Muscle layer of colon (tissue), 2 donors: ENCODE results near the gene LAPTM4A.

ENCODE experiments used
- H3K27ac ChIP-seq: one replicate; pipeline ENCODE4 v1.7.0; 2013; ENCODE audit warnings: low read depth, mild to moderate bottlenecking, low read length, moderate library complexity
- H3K27me3 ChIP-seq, 2 donors: one replicate each; pipeline ENCODE4 v1.7.0; 2013; ENCODE audit warnings: low read length in 2 of 2, mild to moderate bottlenecking in 2 of 2; ENCODE audit not compliant: insufficient read depth in 2 of 2, control insufficient read depth in 1 of 2
- H3K36me3 ChIP-seq: one replicate; pipeline ENCODE4 v1.7.0; 2013; ENCODE audit warnings: mild to moderate bottlenecking, low read length; ENCODE audit not compliant: insufficient read depth
- H3K4me1 ChIP-seq: one replicate; pipeline ENCODE4 v1.7.0; 2013; ENCODE audit warnings: mild to moderate bottlenecking, low read length; ENCODE audit not compliant: insufficient read depth
- H3K4me3 ChIP-seq, 2 donors: one replicate each; pipeline ENCODE4 v1.7.0; 2013; ENCODE audit warnings: low read length in 2 of 2, low read depth in 1 of 2, mild to moderate bottlenecking in 1 of 2, moderate library complexity in 1 of 2
- H3K9ac ChIP-seq: one replicate; pipeline ENCODE4 v1.7.0; 2013; ENCODE audit warnings: low read length
- H3K9me3 ChIP-seq: one replicate; pipeline ENCODE4 v1.7.0; 2013; ENCODE audit warnings: mild to moderate bottlenecking, low read length
- donor health status: abdominal sarcoma.
- donor health status: Adenocarcinoma of cecum.

Gene LAPTM4A

DNA sequence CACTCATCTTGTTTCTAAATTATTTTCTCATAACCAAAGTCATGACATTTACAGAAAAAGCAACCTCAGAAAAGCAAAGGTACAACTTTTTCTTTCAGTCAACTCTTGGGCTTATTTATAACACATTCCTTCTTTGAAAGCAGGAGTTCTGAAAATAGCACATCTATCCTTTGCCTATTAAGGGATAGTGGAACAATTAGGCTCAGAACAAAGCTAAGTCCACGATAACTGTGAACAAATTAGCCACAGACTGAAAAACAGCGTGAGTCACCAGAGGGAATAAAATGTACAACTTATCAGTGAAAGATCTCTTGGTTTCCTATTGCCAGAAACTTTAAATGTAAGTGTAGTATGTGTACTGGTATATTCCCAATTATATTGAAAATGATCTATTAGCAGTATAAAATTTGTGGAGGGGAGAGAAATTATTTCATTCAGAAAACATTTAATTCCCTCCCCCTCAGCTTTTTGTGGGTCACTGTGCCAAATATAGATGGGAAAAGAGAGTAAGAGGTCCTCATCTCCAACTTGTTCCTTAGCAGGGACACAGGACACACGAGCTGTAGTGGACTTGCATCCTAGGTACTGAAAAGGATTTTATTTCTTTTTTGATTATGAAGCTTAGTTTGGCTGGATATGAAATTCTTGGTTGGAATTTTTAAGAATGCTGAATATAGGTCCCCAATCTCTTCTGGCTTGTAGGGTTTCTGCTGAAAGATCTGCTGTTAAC lies 23.6 kb downstream of the LAPTM4A start:
- Histone ChIP-seq H3K9me3 (no peaks in the 10 kb centered on the region), H3K36me3 (peaks cover 41% of the 10 kb centered on the region), H3K27me3 (no peaks in the 10 kb centered on the region), H3K4me1 (peaks cover 10% of the 10 kb centered on the region), H3K9ac (no peak overlapping the region), H3K4me3 (no peak overlapping the region), H3K27ac (peak overlapping the region; percentile 31)

DNA sequence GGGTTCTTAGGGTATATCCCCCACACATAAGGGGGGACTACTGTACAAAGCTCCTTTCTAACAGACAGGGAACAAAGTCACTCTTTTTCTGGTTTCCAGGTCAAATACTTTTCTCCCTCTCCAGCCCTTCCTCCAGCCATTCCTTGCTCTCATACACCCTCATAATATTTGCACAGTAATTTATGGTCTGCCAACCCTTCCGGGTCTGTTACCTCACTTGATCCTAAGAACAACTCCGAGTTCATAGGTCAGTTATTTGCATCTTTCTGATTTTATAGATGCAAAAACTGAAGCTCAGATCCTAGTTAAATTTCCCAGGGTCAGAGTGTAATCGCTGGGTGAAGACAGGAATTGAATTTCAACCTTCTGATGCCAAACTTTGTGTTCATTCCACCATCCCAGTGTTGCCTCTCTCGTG lies 24.2 kb downstream of the LAPTM4A start:
- peak overlapping the region; percentile 31 for H3K27ac ChIP-seq
- H3K36me3 ChIP-seq = peaks cover 38% of the 10 kb centered on the region
- H3K4me1 ChIP-seq = peaks cover 10% of the 10 kb centered on the region
- H3K4me3 ChIP-seq = no peak overlapping the region
- H3K27me3 ChIP-seq = no peaks in the 10 kb centered on the region
- no peak overlapping the region for H3K9ac ChIP-seq
- no peaks in the 10 kb centered on the region for H3K9me3 ChIP-seq

DNA sequence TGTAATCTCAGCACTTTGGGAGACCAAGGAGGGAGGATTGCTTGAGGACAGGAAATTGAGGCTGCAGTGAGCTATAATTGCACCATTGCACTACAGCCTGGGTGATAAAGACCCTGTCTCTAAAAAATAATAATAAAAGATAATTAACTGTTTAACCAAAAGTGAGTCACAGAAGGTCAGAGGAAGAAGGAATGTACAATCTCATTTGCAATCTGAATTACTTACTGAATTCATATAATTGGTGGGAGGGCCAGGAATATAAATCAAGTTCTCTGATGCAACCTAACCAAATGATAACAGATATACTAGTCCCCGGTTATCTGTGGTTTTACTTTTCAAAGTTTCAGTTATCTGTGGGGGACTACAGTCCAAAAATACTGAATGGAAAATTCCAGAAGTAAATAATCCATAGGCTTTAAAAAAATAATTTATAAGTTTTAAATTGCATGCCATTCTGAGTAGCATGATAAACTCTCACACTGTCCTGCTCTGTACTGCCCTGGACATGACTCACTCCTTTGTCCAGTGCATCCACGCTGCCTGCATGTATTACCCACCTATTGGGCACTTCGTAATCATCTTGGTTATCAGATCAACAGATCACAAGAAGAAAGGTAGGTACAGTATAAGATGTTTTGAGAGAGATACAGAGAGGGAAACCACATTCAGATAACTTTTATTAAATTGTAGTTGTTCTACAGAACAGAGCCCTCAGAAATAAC lies 26.2 kb downstream of the LAPTM4A start:
- H3K27ac ChIP-seq = no peak overlapping the region
- H3K36me3 ChIP-seq = peaks cover 20% of the 10 kb centered on the region
- H3K9me3 ChIP-seq = no peaks in the 10 kb centered on the region
- no peaks in the 10 kb centered on the region for H3K27me3 ChIP-seq
- H3K4me3 ChIP-seq = no peak overlapping the region
- no peak overlapping the region for H3K9ac ChIP-seq
- H3K4me1 ChIP-seq = peaks cover 10% of the 10 kb centered on the region

DNA sequence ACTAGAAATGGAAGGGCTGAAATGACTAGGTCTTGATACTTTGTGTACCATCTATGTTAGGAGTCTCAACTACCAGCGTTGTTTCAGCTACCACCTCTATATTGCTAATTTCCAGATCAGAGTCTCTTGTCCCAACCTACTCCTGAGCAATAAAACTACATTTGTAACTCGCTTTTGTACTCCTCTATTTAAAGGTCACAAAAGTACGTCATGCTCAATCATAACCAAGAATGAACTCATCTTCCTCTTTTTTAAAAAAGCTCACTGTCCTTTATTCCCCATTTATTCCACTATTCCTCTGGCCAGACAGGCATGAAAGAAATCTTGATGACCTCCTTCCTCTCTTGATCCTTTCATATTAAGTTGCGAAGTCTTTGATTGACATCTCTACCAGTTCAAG lies 27.7 kb downstream of the LAPTM4A start:
- no peaks in the 10 kb centered on the region for H3K9me3 ChIP-seq
- H3K4me1 ChIP-seq = peaks cover 13% of the 10 kb centered on the region
- H3K36me3 ChIP-seq = peaks cover 5% of the 10 kb centered on the region
- no peak overlapping the region for H3K4me3 ChIP-seq
- no peak overlapping the region for H3K27ac ChIP-seq
- H3K27me3 ChIP-seq = no peaks in the 10 kb centered on the region
- no peak overlapping the region for H3K9ac ChIP-seq

DNA sequence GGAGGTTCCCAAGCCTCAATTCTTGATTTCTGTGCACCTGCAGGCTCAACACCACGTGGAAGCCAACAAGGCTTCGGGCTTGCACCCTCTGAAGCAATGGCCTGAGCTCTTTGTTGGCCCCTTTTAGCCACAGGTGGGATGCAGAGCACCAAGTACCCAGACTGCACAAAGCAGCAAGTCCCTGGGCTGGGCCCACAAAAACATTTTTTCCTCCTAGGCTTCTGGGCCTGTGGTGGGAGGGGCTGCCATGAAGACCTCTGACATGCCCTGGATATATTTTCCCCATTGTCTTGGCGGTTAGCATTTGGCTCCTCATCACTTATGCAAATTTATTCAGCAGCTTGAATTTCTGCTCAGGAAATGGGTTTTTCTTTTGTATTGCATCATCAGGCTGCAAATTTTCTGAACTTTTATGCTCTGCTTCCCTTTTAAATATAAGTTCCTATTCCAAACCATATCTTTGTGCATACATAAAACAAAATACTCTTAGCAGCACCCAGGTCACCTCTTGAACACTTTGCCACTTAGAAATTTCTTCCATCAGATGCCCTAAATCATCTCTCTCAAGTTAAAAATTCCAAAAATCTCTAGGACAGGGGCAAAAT lies 29.9 kb downstream of the LAPTM4A start:
- Histone ChIP-seq H3K27ac (no peak overlapping the region), H3K4me3 (no peak overlapping the region), H3K27me3 (no peaks in the 10 kb centered on the region), H3K36me3 (no peaks in the 10 kb centered on the region), H3K9ac (no peak overlapping the region), H3K9me3 (no peaks in the 10 kb centered on the region), H3K4me1 (peaks cover 7% of the 10 kb centered on the region)

DNA sequence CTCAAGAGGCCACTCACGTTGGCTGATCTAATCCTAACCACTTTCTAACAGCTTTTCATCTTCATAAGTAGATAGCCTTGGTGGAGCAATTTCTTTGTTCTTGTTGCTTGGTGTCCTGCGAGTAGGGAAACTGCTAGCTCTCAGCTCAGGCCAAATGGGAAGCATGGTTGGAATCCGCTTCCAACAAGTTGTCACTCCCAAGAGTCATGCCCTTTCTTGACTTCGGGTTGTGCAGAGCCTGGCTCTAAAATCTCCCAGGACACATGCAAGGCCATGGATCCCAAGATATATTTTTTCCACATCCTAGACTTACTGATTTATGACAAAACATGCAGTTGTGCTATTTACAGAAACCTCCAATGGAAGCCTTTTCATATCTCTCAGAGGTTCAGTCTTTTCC lies 31.7 kb downstream of the LAPTM4A start:
- H3K9ac ChIP-seq = no peak overlapping the region
- H3K27me3 ChIP-seq = no peaks in the 10 kb centered on the region
- peaks cover 7% of the 10 kb centered on the region for H3K4me1 ChIP-seq
- no peak overlapping the region for H3K27ac ChIP-seq
- no peaks in the 10 kb centered on the region for H3K9me3 ChIP-seq
- no peak overlapping the region for H3K4me3 ChIP-seq
- no peaks in the 10 kb centered on the region for H3K36me3 ChIP-seq

DNA sequence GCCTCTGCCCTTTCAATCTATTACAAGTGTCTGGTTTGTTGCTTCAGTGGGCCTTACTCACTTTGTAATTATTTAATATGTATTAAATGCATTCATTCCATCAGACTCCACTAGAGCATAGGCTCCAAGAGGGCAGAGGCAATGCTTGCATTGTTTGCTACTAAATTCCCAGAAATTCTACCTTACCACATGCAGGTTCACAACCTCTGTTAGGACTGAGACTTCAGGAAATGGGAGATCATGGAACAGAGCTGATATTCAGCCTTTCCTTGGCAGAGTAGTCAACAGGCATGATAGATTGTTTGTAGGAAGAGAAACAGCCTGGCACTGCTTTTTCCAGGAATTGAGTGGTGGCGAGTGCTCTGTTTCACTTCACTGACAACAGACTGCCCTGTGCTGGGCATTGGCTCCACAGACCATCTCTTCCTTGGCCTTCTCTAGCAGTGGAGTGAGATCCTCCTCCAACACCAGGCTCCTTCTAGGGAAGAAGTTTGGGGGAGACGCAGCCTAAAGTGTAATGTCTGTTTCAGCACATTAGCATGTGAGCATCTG lies 32.8 kb downstream of the LAPTM4A start:
- Histone ChIP-seq H3K27ac (no peak overlapping the region), H3K4me3 (no peak overlapping the region), H3K36me3 (no peaks in the 10 kb centered on the region), H3K9me3 (no peaks in the 10 kb centered on the region), H3K9ac (no peak overlapping the region), H3K4me1 (peaks cover 7% of the 10 kb centered on the region), H3K27me3 (no peaks in the 10 kb centered on the region)

DNA sequence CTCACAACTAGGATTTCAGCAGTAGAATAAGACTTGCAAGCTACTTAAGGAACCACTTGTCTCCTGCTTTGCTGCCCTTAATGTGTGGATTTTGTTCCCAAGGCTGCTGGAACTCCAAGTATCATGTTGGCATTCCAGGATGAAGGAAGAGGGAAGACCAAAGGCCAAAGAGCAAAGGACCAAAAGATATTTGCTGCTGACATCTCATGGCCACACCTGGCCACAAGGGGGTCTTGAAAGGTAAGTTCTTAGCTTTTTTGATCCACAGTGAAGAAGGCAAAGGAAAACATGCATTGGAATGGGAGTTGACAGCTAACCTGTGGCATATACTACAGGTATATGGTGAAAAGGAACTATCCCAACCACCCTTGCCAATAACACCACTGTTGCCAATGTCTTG lies 35.1 kb downstream of the LAPTM4A start:
- Histone ChIP-seq H3K27ac (no peak overlapping the region), H3K9me3 (no peaks in the 10 kb centered on the region), H3K27me3 (peaks cover 0 to 8% of the 10 kb centered on the region in 2 donors), H3K36me3 (no peaks in the 10 kb centered on the region), H3K4me3 (no peak overlapping the region), H3K4me1 (peaks cover 7% of the 10 kb centered on the region), H3K9ac (no peak overlapping the region)

DNA sequence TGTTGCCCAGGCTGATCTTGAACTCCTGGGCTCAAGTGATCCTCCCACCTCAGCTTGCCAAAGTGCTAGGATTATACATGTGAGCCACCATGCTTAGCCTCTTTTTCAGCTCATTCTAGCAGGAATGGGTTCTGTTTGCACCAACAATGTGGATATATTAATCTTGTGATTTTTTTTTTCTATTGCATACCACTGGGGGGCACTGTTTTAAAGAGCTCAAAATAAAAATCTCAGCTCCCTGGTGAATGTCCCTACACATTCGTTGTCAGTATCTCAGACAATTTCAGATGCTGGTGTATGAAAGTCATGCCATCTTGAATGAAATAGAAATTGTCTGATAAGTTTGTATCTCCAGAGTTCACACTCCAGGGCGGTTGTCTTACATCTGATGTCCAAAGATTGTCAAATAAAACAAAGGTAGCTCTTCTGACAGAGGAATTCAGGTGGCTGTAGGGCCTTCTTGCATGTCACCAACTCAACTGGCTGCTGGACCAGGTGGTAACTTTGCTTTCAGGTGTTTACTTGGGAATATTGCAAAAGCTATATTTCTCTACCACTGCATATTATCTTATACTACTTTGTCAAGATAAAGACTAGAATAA lies 35.8 kb downstream of the LAPTM4A start:
- H3K9me3 ChIP-seq = no peaks in the 10 kb centered on the region
- H3K36me3 ChIP-seq = no peaks in the 10 kb centered on the region
- no peak overlapping the region for H3K9ac ChIP-seq
- H3K27me3 ChIP-seq = peaks cover 0 to 12% of the 10 kb centered on the region in 2 donors
- H3K27ac ChIP-seq = no peak overlapping the region
- peaks cover 7% of the 10 kb centered on the region for H3K4me1 ChIP-seq
- H3K4me3 ChIP-seq = no peak overlapping the region

DNA sequence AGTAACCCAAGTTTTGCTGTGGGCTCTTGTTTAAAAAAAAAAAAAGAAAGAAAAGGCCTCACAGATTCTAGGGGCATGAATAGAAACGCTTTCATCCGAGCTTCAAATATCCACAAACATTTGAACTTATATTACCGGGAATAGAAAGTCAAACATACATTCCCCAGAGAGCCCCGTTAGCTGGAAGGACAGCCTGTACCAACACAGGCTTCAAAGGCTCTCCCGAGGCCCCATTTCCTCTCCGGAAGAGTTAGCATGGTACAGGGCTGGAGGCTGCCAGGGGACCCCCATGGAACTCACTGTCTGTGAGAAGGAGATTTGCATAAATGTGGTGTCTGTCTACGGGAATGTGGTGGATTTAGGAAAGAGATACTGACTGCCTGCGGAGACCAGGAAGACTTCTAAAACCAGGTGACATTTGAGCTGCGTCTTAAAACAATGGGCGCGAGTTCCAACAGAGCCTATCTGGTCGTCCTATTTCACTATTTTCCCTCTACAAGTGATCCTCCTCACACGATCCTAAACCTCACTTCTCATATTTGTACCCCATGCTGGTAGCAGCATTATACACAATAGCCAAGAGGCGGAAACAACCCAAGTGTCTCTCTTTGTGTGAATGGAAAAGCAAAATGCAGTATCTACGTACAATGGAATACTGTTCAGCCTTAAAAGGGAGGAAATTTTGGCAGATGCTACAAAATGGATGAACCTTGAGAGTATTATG lies 38.1 kb downstream of the LAPTM4A start:
- no peaks in the 10 kb centered on the region for H3K4me1 ChIP-seq
- H3K36me3 ChIP-seq = no peaks in the 10 kb centered on the region
- H3K27me3 ChIP-seq = peaks cover 0 to 12% of the 10 kb centered on the region in 2 donors
- H3K27ac ChIP-seq = peak overlapping the region; percentile 34
- no peaks in the 10 kb centered on the region for H3K9me3 ChIP-seq
- H3K4me3 ChIP-seq = peak overlapping the region; percentile 66 to 68
- no peak overlapping the region for H3K9ac ChIP-seq
